ENCODE data around the gene ASAP3.
"Not testable (repeated sequence)": the region's sequence is repeated elsewhere in the genome, so short reads cannot be mapped to it uniquely, and the experiment has no call there.

ASAP3 gene

GRCh38 chr1:23381233-23381885 lies 102.6 kb downstream of the ASAP3 start:
- DNase-seq (ENCODE audit: extremely low spot score, insufficient read length, low read depth), result no peak
- no peak for FAIRE-seq

GRCh38 chr1:23380719-23381118 lies 103.3 kb downstream of the ASAP3 start:
- FAIRE-seq, result no peak
- no peak for DNase-seq (ENCODE audit: extremely low spot score, insufficient read length, low read depth)

GRCh38 chr1:23380236-23380635 lies 103.7 kb downstream of the ASAP3 start:
- not testable (repeated sequence) for FAIRE-seq; DNase-seq (ENCODE audit: extremely low spot score, insufficient read length, low read depth)

Measured in GM18507 (cell line).